Panc1 (cell line): ENCODE measurements around the gene TMA7. TPM values are rescaled to one million over a fixed set of nuclear protein-coding genes. Genes with fewer than 3 reads are reported as not detected.

ENCODE experiments used
- ATAC-seq: fragments of 200-7000 bp; cut with Tn5 transposase; 2 replicates; pipeline ENCODE4 v1.9.1; 2020; ENCODE audit warnings: mild to moderate bottlenecking, moderate library complexity
- BruUV-seq: library from RNA; stranded (reverse); fragments of 400-500 nt; replicated peaks from 2 replicates; lab custom pipeline; 2021; lab: Mats Ljungman, UMichigan
- CTCF ChIA-PET: fragments of 300-600 bp; sonication (Branson Sonifier 250); formaldehyde crosslinking; loops from one replicate; lab custom pipeline; 2022; ENCODE audit warnings: antibody characterized with exemption; lab: Charles Lee
- POLR2A ChIA-PET: fragments of 300-600 bp; sonication (Branson Sonifier 250); formaldehyde crosslinking; loops from one replicate; lab custom pipeline; 2022; ENCODE audit warnings: antibody characterized with exemption; lab: Charles Lee
- DNase-seq: peaks from one replicate; pipeline ENCODE4 v3.0.0-alpha.2; 2010; ENCODE audit warnings: low read depth, low spot score
- H3K27ac ChIP-seq: 2 replicates; pipeline ENCODE4 v1.5.1; 2011; ENCODE audit warnings: mild to moderate bottlenecking, low read length, inconsistent platforms
- H3K27me3 ChIP-seq: fragments of 200-500 bp; sonication (Bioruptor generic); 2 replicates; pipeline ENCODE4 v1.6.0; 2014; ENCODE audit warnings: low read length, inconsistent platforms; ENCODE audit not compliant: control insufficient read depth, insufficient read depth
- H3K36me3 ChIP-seq: fragments of 200-500 bp; sonication (Bioruptor generic); 2 replicates; pipeline ENCODE4 v1.5.1; 2014; ENCODE audit warnings: inconsistent platforms, mild to moderate bottlenecking, low read length, moderate library complexity; ENCODE audit not compliant: control insufficient read depth, insufficient read depth
- H3K4me1 ChIP-seq: 2 replicates; pipeline ENCODE4 v1.5.1; 2011; ENCODE audit warnings: inconsistent platforms, mild to moderate bottlenecking, low read length, moderate library complexity; ENCODE audit not compliant: control insufficient read depth, insufficient read depth
- H3K4me3 ChIP-seq, 2 experiments: 2 replicates each; pipeline ENCODE4 v1.5.1; 2011 to 2012; ENCODE audit warnings: low read depth in 2 of 2, low read length in 2 of 2, mild to moderate bottlenecking in 2 of 2, inconsistent platforms in 1 of 2, moderate library complexity in 1 of 2
- H3K9me3 ChIP-seq: fragments of 200-500 bp; sonication (Bioruptor generic); 2 replicates; pipeline ENCODE4 v1.5.1; 2014; ENCODE audit warnings: low read depth, mild to moderate bottlenecking, inconsistent platforms, low read length, moderate library complexity; ENCODE audit not compliant: control insufficient read depth, insufficient read depth
- CTCF ChIP-seq: fragments of 450-650 bp; IDR thresholded peaks from 2 replicates; pipeline ENCODE4 v1.5.1; 2017; ENCODE audit warnings: mild to moderate bottlenecking
- POLR2AphosphoS5 ChIP-seq: IDR thresholded peaks from 2 replicates; pipeline ENCODE4 v1.6.1; 2012; ENCODE audit warnings: mild to moderate bottlenecking, low read depth, low read length, moderate library complexity
- REST ChIP-seq, 2 experiments: IDR thresholded peaks; 2 replicates each; pipeline ENCODE4 v1.6.1; 2011 to 2012; ENCODE audit warnings: low read depth in 2 of 2, control low read depth in 1 of 2, low read length in 1 of 2, mild to moderate bottlenecking in 1 of 2, moderate library complexity in 1 of 2; ENCODE audit not compliant: insufficient read depth in 1 of 2
- SIN3A ChIP-seq: IDR thresholded peaks from 2 replicates; pipeline ENCODE4 v1.6.1; 2012; ENCODE audit warnings: low read depth, mild to moderate bottlenecking, low read length, moderate library complexity, borderline replicate concordance; ENCODE audit not compliant: insufficient read depth
- TCF7L2 ChIP-seq: IDR thresholded peaks from 2 replicates; pipeline ENCODE4 v1.6.1; 2011; ENCODE audit warnings: mild to moderate bottlenecking, low read depth, low read length, inconsistent platforms
- in situ Hi-C: cut with HindIII; loops from 2 replicates; pipeline ENCODE4 v1.10.0; 2016; ENCODE audit warnings: low sequenced_read_pairs, low pct_unique_long_range_greater_than_20kb
- intact Hi-C: fragments of 100-400 bp; cut with micrococcal nuclease; formaldehyde crosslinking; loops from one replicate; pipeline ENCODE4 v1.10.0; 2022; ENCODE audit not compliant: unreplicated experiment
- total RNA-seq: library from RNA; stranded (reverse); gene quantifications from one replicate; pipeline ENCODE4 v1.2.1, GENCODE V29; 2021; ENCODE audit not compliant: unreplicated experiment

TMA7 gene
- total RNA-seq, 1 experiment from 2014 or later, result 175 TPM

GRCh38 chr3:48423241-48423882 lies 16.7 kb upstream of the TMA7 start:
- Histone ChIP-seq H3K9me3 (no peaks in the 10 kb centered on the region), H3K4me1 (peaks cover 3% of the 10 kb centered on the region; the same call in 1 of the 2 replicates), H3K36me3 (no peaks in the 10 kb centered on the region), H3K4me3 (no peak overlapping the region), H3K27ac (no peak overlapping the region), H3K27me3 (no peaks in the 10 kb centered on the region)
- DNase-seq (no peak), ATAC-seq (no peak)
- TF ChIP-seq TCF7L2 (no peak), SIN3A (no peak), REST (IDR thresholded peaks at IDR 0.05; ENCODE audit: insufficient read depth in 1 of 2, low read depth in 2 of 2, low read length in 1 of 2) (no peak), CTCF (no peak), POLR2AphosphoS5 (no peak)
- BruUV-seq, result no TSS peak
- in situ Hi-C loops, result no loop called here
- POLR2A ChIA-PET, result no interaction called here
- intact Hi-C loops, result no loop called here
- CTCF ChIA-PET, result interaction anchor here (1.1 kb wide), 1 partner anchor 13 kb away, joined by 3 read pairs; no protein-coding TSS in a partner anchor

- Histone ChIP-seq H3K36me3 (no peaks in the 10 kb centered on the region), H3K27ac (no peak overlapping the region), H3K9me3 (no peaks in the 10 kb centered on the region), H3K4me1 (peaks cover 4% of the 10 kb centered on the region; the same call in 1 of the 2 replicates), H3K27me3 (no peaks in the 10 kb centered on the region), H3K4me3 (no peak overlapping the region)
- intact Hi-C loops, result no loop called here
- ChIA-PET CTCF (interaction anchor here (1.1 kb wide), 1 partner anchor 12 kb away, joined by 3 read pairs; no protein-coding TSS in a partner anchor), POLR2A (no interaction called here)
- ATAC-seq (no peak), DNase-seq (no peak)
- no peak for TF ChIP-seq REST (IDR thresholded peaks at IDR 0.05; ENCODE audit: insufficient read depth in 1 of 2, low read depth in 2 of 2, low read length in 1 of 2)
- in situ Hi-C loops, result no loop called here
- BruUV-seq, result no TSS peak
Observed at GRCh38 chr3:48423883-48424695, 16.0 kb upstream of the TMA7 start.
